Uterus (tissue), 4 donors: Measurements from ENCODE around the gene CPN1. TPM values are rescaled to one million over a fixed set of nuclear protein-coding genes. Genes with fewer than 3 reads are reported as not detected.

Source experiments
- DNase-seq, 2 donors: peaks; one replicate each; pipeline ENCODE4 v3.0.0-alpha.2; 2019 to 2020
- H3K27ac ChIP-seq, 2 donors: fragments of 200-600 bp; sonication (generic); 1 replicate in 1 of 2; 2 replicates in 1 of 2; pipeline ENCODE4 v1.5.1; 2016 to 2018
- H3K27me3 ChIP-seq, 2 donors: fragments of 200-600 bp; sonication (generic); one replicate each; pipeline ENCODE4 v1.5.1; 2018 to 2019; ENCODE audit warnings: control low read depth in 1 of 2
- H3K36me3 ChIP-seq, 2 donors: fragments of 200-600 bp; sonication (generic); one replicate each; pipeline ENCODE4 v1.5.1; 2019; ENCODE audit warnings: control low read depth in 1 of 2
- H3K4me1 ChIP-seq, 2 donors: fragments of 200-600 bp; sonication (generic); one replicate each; pipeline ENCODE4 v1.5.1; 2018 to 2019; ENCODE audit warnings: control low read depth in 1 of 2
- H3K4me3 ChIP-seq, 2 donors: fragments of 200-600 bp; sonication (generic); 1 replicate in 1 of 2; 2 replicates in 1 of 2; pipeline ENCODE4 v1.5.1; 2018 to 2019; ENCODE audit warnings: mild to moderate bottlenecking in 1 of 2
- H3K9me3 ChIP-seq, 2 donors: fragments of 200-600 bp; sonication (generic); one replicate each; pipeline ENCODE4 v1.5.1; 2019; ENCODE audit warnings: control low read depth in 1 of 2
- POLR2A ChIP-seq, 2 donors: fragments of 450-650 bp; IDR thresholded peaks; one replicate each; pipeline ENCODE4 v1.6.1; 2016; ENCODE audit warnings: antibody characterized with exemption in 2 of 2, mild to moderate bottlenecking in 1 of 2, moderate library complexity in 1 of 2
- intact Hi-C: fragments of 100-400 bp; cut with DNase I; formaldehyde crosslinking; loops from one replicate; pipeline ENCODE4 v1.15.1; 2023; ENCODE audit warnings: low total_unique reads
- total RNA-seq, 4 donors: library from RNA; depleted of rRNA in 3 of 4; stranded (reverse); fragments of >200 nt in 3 of 4; gene quantifications; one replicate each; pipeline versions ENCODE4 v1.1.0 to v1.2.4, GENCODE V29; 2014 to 2023
- TF ChIP-seq, protein P1 (sequence below), 4 experiments: fragments of 200-600 bp in 2 of 4; fragments of 450-650 bp in 2 of 4; sonication (generic) in 2 of 4; IDR thresholded peaks; one replicate each; pipeline ENCODE4 v1.5.1; 2016 to 2019; ENCODE audit warnings: antibody characterized with exemption in 4 of 4, mild to moderate bottlenecking in 2 of 4, moderate library complexity in 1 of 4
- donor health status: DM: yes; HTN: yes; CAD: no.

Gene CPN1
- total RNA-seq, 4 donors from 2014 or later = not detected

DNA sequence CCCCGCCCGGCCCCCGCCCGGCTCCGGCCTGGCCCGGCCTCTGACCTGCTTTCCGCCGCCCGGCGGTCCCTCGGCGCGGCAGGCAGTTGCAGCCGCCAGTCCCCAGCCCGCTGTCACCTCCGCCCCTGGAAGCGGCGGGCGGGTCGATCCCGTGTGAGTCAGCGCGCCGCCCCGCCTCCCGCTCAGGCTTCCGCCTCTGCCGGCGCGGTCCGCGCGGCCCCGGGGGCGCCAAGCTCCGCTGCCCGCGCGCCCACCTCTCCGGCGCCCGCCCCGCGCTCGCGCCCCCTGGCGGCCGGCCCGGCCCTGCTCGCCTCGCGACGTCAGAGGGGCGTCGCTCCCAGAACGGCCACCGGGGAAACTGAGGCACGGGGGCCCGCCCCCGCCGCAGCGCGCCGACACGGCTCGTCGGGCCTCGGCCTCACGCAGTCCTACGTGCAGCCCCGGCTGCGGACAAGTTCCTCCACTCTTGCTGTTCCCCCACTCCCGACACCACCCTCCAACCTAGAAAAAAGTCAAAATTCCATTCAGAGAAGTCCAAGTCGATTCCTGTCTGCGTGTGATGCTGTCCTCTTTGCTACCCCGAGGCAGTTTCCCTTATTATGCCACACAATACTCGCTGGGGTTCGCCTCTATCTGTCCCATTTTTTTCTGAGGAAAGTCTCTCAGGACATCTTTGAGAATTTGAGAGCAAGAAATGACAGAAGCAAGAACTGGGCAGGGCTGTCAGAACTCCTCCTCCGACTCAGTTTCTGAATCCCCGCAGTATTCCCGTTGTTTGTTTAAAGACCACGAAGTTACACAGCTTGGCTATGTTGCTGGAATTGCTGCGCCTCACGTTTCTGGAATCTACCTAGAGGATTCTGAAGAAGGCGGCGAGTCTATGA is 71.6 kb downstream of the CPN1 start, which contains the start of gene DNMBP:
Gene DNMBP, minus strand, starts transcription at position 155 of the 884 bp plus-strand sequence. CDS start 37,823 bp downstream, outside the sequence.
- DNase-seq = peak; percentile 78 to 85
- H3K27me3 ChIP-seq = no peaks in the 10 kb centered on the region
- no peaks in the 10 kb centered on the region for H3K9me3 ChIP-seq

DNA sequence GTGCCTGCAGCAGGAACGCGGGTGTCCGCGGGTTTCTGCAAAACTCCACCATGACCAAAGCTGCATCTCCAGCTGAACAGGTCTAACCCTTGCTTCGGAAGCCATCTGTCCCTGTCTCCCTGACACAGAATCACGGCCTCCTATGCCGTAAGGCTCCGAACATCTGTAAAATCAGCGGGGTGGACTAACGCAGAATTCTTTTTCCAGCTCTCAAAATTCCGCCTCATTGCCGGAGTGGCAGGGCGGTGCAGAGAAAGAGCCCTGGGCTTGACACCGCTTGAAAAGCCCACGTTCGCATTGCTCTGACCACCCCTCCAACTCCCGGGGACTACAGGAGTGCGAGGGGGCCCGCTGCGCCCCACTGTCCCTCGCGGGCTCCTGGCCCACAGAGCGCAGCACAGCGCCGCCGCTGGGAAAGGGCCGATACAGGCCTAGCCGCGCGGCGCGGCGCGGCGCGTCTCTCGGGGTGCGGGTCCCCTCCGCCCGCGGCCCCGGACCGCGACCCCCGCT is 72.3 kb downstream of the CPN1 start:
- no peak for TF ChIP-seq POLR2A (IDR thresholded peaks at IDR 0.05)
- TF ChIP-seq, protein P1, sequence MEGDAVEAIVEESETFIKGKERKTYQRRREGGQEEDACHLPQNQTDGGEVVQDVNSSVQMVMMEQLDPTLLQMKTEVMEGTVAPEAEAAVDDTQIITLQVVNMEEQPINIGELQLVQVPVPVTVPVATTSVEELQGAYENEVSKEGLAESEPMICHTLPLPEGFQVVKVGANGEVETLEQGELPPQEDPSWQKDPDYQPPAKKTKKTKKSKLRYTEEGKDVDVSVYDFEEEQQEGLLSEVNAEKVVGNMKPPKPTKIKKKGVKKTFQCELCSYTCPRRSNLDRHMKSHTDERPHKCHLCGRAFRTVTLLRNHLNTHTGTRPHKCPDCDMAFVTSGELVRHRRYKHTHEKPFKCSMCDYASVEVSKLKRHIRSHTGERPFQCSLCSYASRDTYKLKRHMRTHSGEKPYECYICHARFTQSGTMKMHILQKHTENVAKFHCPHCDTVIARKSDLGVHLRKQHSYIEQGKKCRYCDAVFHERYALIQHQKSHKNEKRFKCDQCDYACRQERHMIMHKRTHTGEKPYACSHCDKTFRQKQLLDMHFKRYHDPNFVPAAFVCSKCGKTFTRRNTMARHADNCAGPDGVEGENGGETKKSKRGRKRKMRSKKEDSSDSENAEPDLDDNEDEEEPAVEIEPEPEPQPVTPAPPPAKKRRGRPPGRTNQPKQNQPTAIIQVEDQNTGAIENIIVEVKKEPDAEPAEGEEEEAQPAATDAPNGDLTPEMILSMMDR (IDR thresholded peaks at IDR 0.05) = peak in 2 of 4 experiments; percentile 2 to 52
- Histone ChIP-seq H3K4me3 (peak overlapping the region; percentile 58 to 59), H3K4me1 (peaks cover 11 to 18% of the 10 kb centered on the region in 2 donors), H3K27me3 (no peaks in the 10 kb centered on the region), H3K9me3 (no peaks in the 10 kb centered on the region), H3K36me3 (no peaks in the 10 kb centered on the region), H3K27ac (peak overlapping the region; percentile 74 to 92)
- peak in 1 of 2 donors; percentile 47 for DNase-seq
- intact Hi-C loops = no loop called here

More for the DNA sequence above, 71.6 kb downstream of the CPN1 start, which contains the start of gene DNMBP:
- intact Hi-C loops = no loop called here
- H3K4me3 ChIP-seq = peak within 1 kb of the TSS; percentile 58 to 59
- TF ChIP-seq, protein P1 (IDR thresholded peaks at IDR 0.05) = peak; percentile 42 to 95 (median 72)
- peak; percentile 31 to 63 for TF ChIP-seq POLR2A (IDR thresholded peaks at IDR 0.05)
- H3K27ac ChIP-seq = peak within 1 kb of the TSS; percentile 74 to 92
- no peaks in the 10 kb centered on the region for H3K36me3 ChIP-seq
- H3K4me1 ChIP-seq = peaks cover 11 to 18% of the 10 kb centered on the region in 2 donors

DNA sequence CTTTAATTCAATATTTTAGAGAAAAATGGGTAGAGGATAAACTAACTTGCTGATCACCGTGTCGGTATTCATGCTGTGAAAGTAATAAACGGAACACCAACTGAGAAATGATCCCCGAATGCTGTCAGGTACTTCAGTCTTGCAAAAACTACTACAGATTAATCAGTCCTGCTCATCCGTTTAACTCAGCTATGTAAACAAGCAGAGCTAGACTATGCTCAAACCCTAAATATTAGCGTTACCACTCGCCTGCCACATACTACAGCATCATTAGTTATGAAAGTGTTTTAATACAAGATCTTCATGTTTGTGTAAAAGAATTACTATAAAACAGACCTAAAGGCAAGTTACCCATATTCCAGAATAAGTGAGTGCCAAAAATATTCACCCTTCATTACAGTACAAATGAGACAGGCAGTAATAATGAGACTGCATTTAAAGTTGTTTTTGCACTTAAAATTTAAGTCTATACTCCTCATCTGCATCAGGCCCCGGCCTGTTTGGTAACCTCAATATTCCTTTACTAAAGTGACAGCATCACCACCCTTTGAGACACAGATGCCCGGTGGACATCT is 72.9 kb downstream of the CPN1 start:
- H3K36me3 ChIP-seq = no peaks in the 10 kb centered on the region
- peak overlapping the region; percentile 58 to 59 for H3K4me3 ChIP-seq
- peaks cover 11 to 18% of the 10 kb centered on the region in 2 donors for H3K4me1 ChIP-seq
- peak overlapping the region; percentile 74 to 92 for H3K27ac ChIP-seq
- DNase-seq = no peak
- H3K9me3 ChIP-seq = no peaks in the 10 kb centered on the region
- TF ChIP-seq, protein P1 (IDR thresholded peaks at IDR 0.05) = no peak
- TF ChIP-seq POLR2A (IDR thresholded peaks at IDR 0.05) = no peak
- no peaks in the 10 kb centered on the region for H3K27me3 ChIP-seq
- intact Hi-C loops = no loop called here

DNA sequence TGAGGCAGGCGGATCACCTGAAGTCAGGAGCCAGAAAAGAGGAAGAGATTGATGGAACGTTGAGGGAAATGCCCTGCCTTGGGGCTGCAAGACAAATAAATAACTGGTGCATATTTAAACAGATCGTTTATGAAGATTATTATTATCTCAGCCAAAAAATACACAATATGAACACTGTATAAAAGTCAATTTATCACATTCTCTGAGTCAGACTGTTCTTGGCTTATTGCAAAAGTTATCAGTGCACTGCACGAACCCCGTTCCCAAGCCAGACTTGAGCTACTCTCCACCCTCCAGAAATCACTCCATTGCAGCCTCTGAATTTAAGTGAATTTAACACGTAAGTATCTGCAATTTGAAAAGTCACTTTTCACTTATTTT is 73.5 kb downstream of the CPN1 start:
- Histone ChIP-seq H3K36me3 (no peaks in the 10 kb centered on the region), H3K27ac (peak overlapping the region; percentile 79 to 92), H3K9me3 (no peaks in the 10 kb centered on the region), H3K4me3 (peak overlapping the region; percentile 58 to 59), H3K4me1 (peaks cover 11 to 18% of the 10 kb centered on the region in 2 donors), H3K27me3 (no peaks in the 10 kb centered on the region)
- intact Hi-C loops = no loop called here
- TF ChIP-seq, protein P1 (IDR thresholded peaks at IDR 0.05) = no peak
- no peak for TF ChIP-seq POLR2A (IDR thresholded peaks at IDR 0.05)
- DNase-seq = no peak
